ENCODE measurements around the gene USP32. TPM values are rescaled to one million over a fixed set of nuclear protein-coding genes. Genes with fewer than 3 reads are reported as not detected.

The USP32 gene
- total and polyA plus RNA-seq, 2 of the 8 experiments (the other 6 are each of a cell fraction or from before 2014, with no cell fraction given): 29.6 to 112 TPM

GRCh38 chr17:60154616-60155426 lies 237.1 kb downstream of the USP32 start:
- Histone ChIP-seq H3K27ac (ENCODE audit: low read depth, low read length) (no peak overlapping the region), H3K79me2 (ENCODE audit: control insufficient read depth in 1 of 2, insufficient read depth in 2 of 2, low read length in 2 of 2) (no peaks in the 10 kb centered on the region), H3K23me2 (ENCODE audit: low read depth, low read length) (peaks cover 10% of the 10 kb centered on the region; the same call in 1 of the 2 replicates), H3K56ac (replicated peaks; ENCODE audit: insufficient read length, low read depth, low read length) (no peak overlapping the region), H3K18ac (ENCODE audit: extremely low read depth, low read length) (peak overlapping the region; percentile 32; the same call in 1 of the 2 replicates), H2BK120ac (replicated peaks; ENCODE audit: low read depth, low read length) (no peak overlapping the region), H2BK12ac (ENCODE audit: low read depth, low read length) (peak overlapping the region; percentile 4; the same call in 1 of the 2 replicates), H3K27me3 (replicated peaks in 1 of 4; ENCODE audit: control insufficient read depth in 3 of 4, extremely low read depth in 1 of 4, insufficient read depth in 3 of 4, low read length in 3 of 4) (peaks cover 3 to 23% (median 17%) of the 10 kb centered on the region in 4 experiments), H2BK20ac (ENCODE audit: low read length) (no peak overlapping the region), H2BK15ac (ENCODE audit: low read length) (no peak overlapping the region), H2AFZ (ENCODE audit: low read length) (no peak overlapping the region), H3K23ac (ENCODE audit: insufficient read length) (no peak overlapping the region), H4K20me1 (replicated peaks in 1 of 2; ENCODE audit: control insufficient read depth in 1 of 2, insufficient read depth in 2 of 2, low read length in 2 of 2) (peaks cover 0 to 3% of the 10 kb centered on the region in 2 experiments), H3K4ac (replicated peaks; ENCODE audit: insufficient read length, low read depth, low read length) (no peak overlapping the region), H2AK5ac (ENCODE audit: low read depth, low read length) (0 out of 2 replicates have a peak overlapping the region, but pooled peaks have one; percentile 56), H3K4me1 (replicated peaks in 1 of 4; ENCODE audit: control insufficient read depth in 3 of 4, insufficient read depth in 4 of 4, low read length in 3 of 4) (peaks cover 7 to 31% (median 14%) of the 10 kb centered on the region in 4 experiments), H3K14ac (ENCODE audit: insufficient read length) (no peak overlapping the region), H3K4me3 (ENCODE audit: extremely low read depth in 1 of 4, insufficient read depth in 2 of 4, low read depth in 3 of 4, low read length in 4 of 4) (no peak overlapping the region), H4K91ac (replicated peaks; ENCODE audit: insufficient read length, low read length) (no peak overlapping the region), H3K4me2 (ENCODE audit: insufficient read depth in 1 of 2, low read depth in 2 of 2, low read length in 2 of 2) (no peak overlapping the region), H3K36me3 (ENCODE audit: control insufficient read depth in 2 of 4, insufficient read depth in 4 of 4, low read length in 3 of 4) (no peaks in the 10 kb centered on the region), H2BK5ac (ENCODE audit: low read depth, low read length) (no peak overlapping the region), H3K79me1 (ENCODE audit: low read depth, low read length) (no peaks in the 10 kb centered on the region), H3K9me3 (ENCODE audit: insufficient read depth in 2 of 2, low read depth in 1 of 2, low read length in 1 of 2) (no peaks in the 10 kb centered on the region), H4K5ac (ENCODE audit: insufficient read length, low read depth, low read length) (no peak overlapping the region), H3K9ac (replicated peaks in 1 of 4; ENCODE audit: extremely low read depth in 1 of 4, low read depth in 3 of 4, low read length in 3 of 4) (no peak overlapping the region; a peak in 2 of 7 replicates), H4K8ac (ENCODE audit: extremely low read depth, insufficient read depth, low read length) (no peak overlapping the region; the same call in none of the 2 replicates)
- ChIA-PET POLR2A (ENCODE audit: partially characterized antibody) (interaction anchor here (0.6 to 1.6 kb wide), 2 partner anchors 14 to 244 kb away, joined by 4 read pairs; no protein-coding TSS in a partner anchor), CTCF (ENCODE audit: partially characterized antibody) (interaction anchor here (5.5 to 6.8 kb wide), 2 partner anchors 7 to 15 kb away, joined by 51 to 94 read pairs; no protein-coding TSS in a partner anchor)
- WGBS, 2 experiments (ENCODE audit: extremely low coverage in 1 of 2, insufficient coverage in 1 of 2, insufficient read length in 1 of 2, insufficient replicate concordance in 2 of 2, low coverage in 1 of 2, low lambda C conversion rate in 2 of 2, missing lambda C conversion rate in 1 of 2): 84% methylated on average over 14 of the region's 14 CpGs; no CpG with 5 or more reads in 1 of the 2 experiments
- FAIRE-seq: no peak
- DNase-seq (ENCODE audit: low read depth in 1 of 2, low spot score in 2 of 2): no peak
- TF ChIP-seq GTF2F1 (IDR thresholded peaks at IDR 0.05; ENCODE audit: borderline replicate concordance, low read depth, low read length) (no peak), POU5F1 (IDR thresholded peaks at IDR 0.05; ENCODE audit: low read depth, low read length) (no peak)
